HepG2 (cell line): ENCODE data around the gene TSSK6. TPM values are rescaled to one million over a fixed set of nuclear protein-coding genes. Genes with fewer than 3 reads are reported as not detected.

Experiments used
- ATAC-seq: fragments of 200-7000 bp; cut with Tn5 transposase; 3 replicates; pipeline ENCODE4 v1.9.1; 2020; ENCODE audit warnings: mild to moderate bottlenecking, moderate library complexity
- BruUV-seq: library from RNA; stranded (reverse); fragments of 400-500 nt; replicated peaks from 2 replicates; lab custom pipeline; 2021; lab: Mats Ljungman, UMichigan
- CTCF ChIA-PET: fragments of 300-600 bp; formaldehyde crosslinking; extraction: SDS; loops from one replicate; lab custom pipeline; 2021; ENCODE audit warnings: low total read pairs, inconsistent platforms, low intra/inter-chr PET ratio; lab: Yijun Ruan, JAX
- POLR2A ChIA-PET: fragments of 350-600 bp; sonication (Branson Sonifier 250); formaldehyde crosslinking; loops from one replicate; lab custom pipeline; 2020; ENCODE audit warnings: antibody characterized with exemption, inconsistent platforms; lab: Yijun Ruan, JAX
- DNase-seq: peaks from one replicate; pipeline ENCODE4 v3.0.0-alpha.2; 2015; ENCODE audit warnings: low spot score
- FAIRE-seq: peaks from 3 replicates; lab custom pipeline; 2011; peaks lifted over from hg19 to GRCh38; lab: Jason Lieb, UNC
- H2AFZ ChIP-seq: one replicate; pipeline ENCODE4 v1.6.1; 2011; ENCODE audit warnings: low read length, inconsistent platforms
- H3K27ac ChIP-seq: fragments of 300-600 bp; 3 replicates; pipeline ENCODE4 v1.8.0; 2011; ENCODE audit warnings: mixed run types, mild to moderate bottlenecking, mixed read lengths, low read length, inconsistent platforms; ENCODE audit not compliant: insufficient read depth; ENCODE audit errors: extremely low read length
- H3K27me3 ChIP-seq, 2 experiments: fragments of 200-600 bp in 1 of 2; 2 replicates in 1 of 2; 3 replicates in 1 of 2; pipeline versions ENCODE4 v1.6.0 to v1.8.0; 2011; ENCODE audit warnings: low read length in 2 of 2, mild to moderate bottlenecking in 2 of 2, moderate library complexity in 2 of 2, inconsistent platforms in 1 of 2; ENCODE audit not compliant: insufficient read depth in 2 of 2, control insufficient read depth in 1 of 2
- H3K36me3 ChIP-seq, 2 experiments: fragments of 200-600 bp in 1 of 2; replicated peaks in 1 of 2; 2 replicates in 1 of 2; 3 replicates in 1 of 2; pipeline versions ENCODE4 v1.5.1 to v1.8.0; 2011; ENCODE audit warnings: low read length in 2 of 2, inconsistent platforms in 1 of 2; ENCODE audit not compliant: insufficient read depth in 2 of 2, control insufficient read depth in 1 of 2
- H3K4me1 ChIP-seq: 2 replicates; pipeline ENCODE4 v1.5.1; 2012; ENCODE audit warnings: low read length, inconsistent platforms; ENCODE audit not compliant: insufficient read depth
- H3K4me2 ChIP-seq: 2 replicates; pipeline ENCODE4 v1.6.0; 2011; ENCODE audit warnings: low read depth, low read length, inconsistent platforms
- H3K4me3 ChIP-seq, 3 experiments: fragments of 200-600 bp in 1 of 3; sonication (generic), shearing (Covaris generic) in 1 of 3; replicated peaks in 1 of 3; 2 replicates each; pipeline ENCODE4 v1.5.1; 2011 to 2016; ENCODE audit warnings: low read length in 3 of 3, inconsistent platforms in 2 of 3, low read depth in 2 of 3, mild to moderate bottlenecking in 2 of 3, control low read depth in 1 of 3, mixed read lengths in 1 of 3; ENCODE audit not compliant: insufficient read depth in 1 of 3
- H3K79me2 ChIP-seq: one replicate; pipeline ENCODE4 v1.6.1; 2011; ENCODE audit warnings: low read length, inconsistent platforms; ENCODE audit not compliant: insufficient read depth
- H3K9ac ChIP-seq: 2 replicates; pipeline ENCODE4 v1.6.0; 2011; ENCODE audit warnings: mild to moderate bottlenecking, low read depth, low read length, inconsistent platforms; ENCODE audit not compliant: insufficient read depth
- H3K9me3 ChIP-seq: 2 replicates; pipeline ENCODE4 v1.5.1; 2012; ENCODE audit warnings: mild to moderate bottlenecking, low read length
- H4K20me1 ChIP-seq: 2 replicates; pipeline ENCODE4 v1.6.0; 2011; ENCODE audit warnings: inconsistent platforms, mild to moderate bottlenecking, low read length, moderate library complexity; ENCODE audit not compliant: insufficient read depth
- MAF1 ChIP-seq: sonication (generic); formaldehyde crosslinking; IDR thresholded peaks from 2 replicates; pipeline ENCODE4 v1.5.0; 2020; ENCODE audit warnings: missing genetic modification reagents, borderline replicate concordance
- ZNF510 ChIP-seq: sonication (generic); formaldehyde crosslinking; IDR thresholded peaks from 2 replicates; pipeline ENCODE4 v1.4.0; 2020; ENCODE audit warnings: low read depth, mild to moderate bottlenecking, missing genetic modification reagents
- ZNF660 ChIP-seq: sonication (generic); formaldehyde crosslinking; IDR thresholded peaks from 2 replicates; pipeline ENCODE4 v1.5.1; 2020; ENCODE audit warnings: mild to moderate bottlenecking, low read depth, missing genetic modification reagents, borderline replicate concordance
- WGBS: methylation state at CpG from one replicate; pipeline ENCODE4 v1.1.6; 2017; ENCODE audit warnings: low lambda C conversion rate; 5-methylcytosine and 5-hydroxymethylcytosine counted together
- in situ Hi-C: cut with HindIII; loops from 2 replicates; pipeline ENCODE4 v1.10.0; 2017; ENCODE audit warnings: low pct_unique_long_range_greater_than_20kb; ENCODE audit not compliant: extremely low pct_ligation_motif_present
- intact Hi-C: fragments of 100-400 bp; cut with micrococcal nuclease; formaldehyde crosslinking; loops from one replicate; pipeline ENCODE4 v1.10.0; 2022; ENCODE audit not compliant: unreplicated experiment
- polyA plus RNA-seq, 8 experiments: library from polyadenylated mRNA; depleted of rRNA in 3 of 8; stranded (reverse) in 7 of 8; unstranded in 1 of 8; fragments of >200 nt; fragmentation: Illumina TruSeq in 4 of 8; extraction: Trizol in 4 of 8; gene quantifications; 2 replicates each; pipeline versions ENCODE4 v1.2.1 to v1.2.3, GENCODE V29; 2011 to 2016; ENCODE audit warnings: low read depth in 4 of 8, missing spikeins in 1 of 8, mixed read lengths in 1 of 8; ENCODE audit not compliant: insufficient read depth in 1 of 8
- total RNA-seq, 5 experiments: library from RNA; depleted of rRNA; stranded (reverse); fragments of >200 nt; fragmentation: Illumina TruSeq; extraction: Trizol; gene quantifications; 2 replicates each; pipeline ENCODE4 v1.2.3, GENCODE V29; 2016; ENCODE audit warnings: low read depth in 1 of 5
- TF ChIP-seq, protein P1 (sequence below): IDR thresholded peaks from 2 replicates; pipeline ENCODE4 v1.6.1; 2016; ENCODE audit warnings: low read depth, missing genetic modification reagents, missing compliant biosample characterization
- TF ChIP-seq, protein P2 (sequence below): sonication (generic); formaldehyde crosslinking; IDR thresholded peaks from 2 replicates; pipeline ENCODE4 v1.4.0; 2020; ENCODE audit warnings: missing genetic modification reagents, mild to moderate bottlenecking, borderline replicate concordance

The TSSK6 gene
- total and polyA plus RNA-seq, 2 of the 13 experiments (the other 11 are each of a cell fraction or from before 2014, with no cell fraction given) = 0.71 to 1.2 TPM

DNA sequence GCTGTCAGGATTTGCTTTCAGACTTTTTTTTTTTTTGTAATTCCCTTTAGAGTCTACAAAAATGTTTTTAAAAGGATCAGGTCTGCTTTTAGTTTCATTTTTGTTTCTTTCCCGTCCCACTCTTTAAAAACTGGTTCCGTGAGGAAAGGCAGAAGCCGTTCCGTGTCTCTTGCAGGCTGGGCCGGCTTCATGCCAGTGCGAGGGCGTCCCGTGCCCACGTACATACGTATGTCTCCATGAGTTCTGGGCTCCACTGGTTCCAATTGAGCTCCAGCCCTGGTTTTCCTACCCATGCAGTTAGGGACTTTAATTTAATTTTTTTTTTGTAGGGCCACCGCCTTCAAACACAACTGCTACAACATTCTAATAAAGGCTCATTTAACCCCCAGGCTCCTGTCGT is 8.8 kb downstream of the TSSK6 start:
- peaks cover 14 to 46% of the 10 kb centered on the region in 2 experiments; a peak in 4 of 5 replicates for H3K36me3 ChIP-seq
- in situ Hi-C loops = no loop called here

More for the DNA sequence above, 8.8 kb downstream of the TSSK6 start:
- CTCF ChIA-PET = no interaction called here
- FAIRE-seq = no peak
- Histone ChIP-seq H2AFZ (no peak overlapping the region), H4K20me1 (no peaks in the 10 kb centered on the region; the same call in 1 of the 2 replicates), H3K4me1 (no peaks in the 10 kb centered on the region), H3K79me2 (no peaks in the 10 kb centered on the region), H3K4me3 (no peak overlapping the region), H3K4me2 (no peak overlapping the region), H3K9me3 (no peaks in the 10 kb centered on the region), H3K27me3 (no peaks in the 10 kb centered on the region)
- no peak for DNase-seq
- ATAC-seq = no peak
- WGBS = 96% methylated on average over 12 of the region's 12 CpGs
- TSS peak; percentile 36 for BruUV-seq
- TF ChIP-seq, protein P1, sequence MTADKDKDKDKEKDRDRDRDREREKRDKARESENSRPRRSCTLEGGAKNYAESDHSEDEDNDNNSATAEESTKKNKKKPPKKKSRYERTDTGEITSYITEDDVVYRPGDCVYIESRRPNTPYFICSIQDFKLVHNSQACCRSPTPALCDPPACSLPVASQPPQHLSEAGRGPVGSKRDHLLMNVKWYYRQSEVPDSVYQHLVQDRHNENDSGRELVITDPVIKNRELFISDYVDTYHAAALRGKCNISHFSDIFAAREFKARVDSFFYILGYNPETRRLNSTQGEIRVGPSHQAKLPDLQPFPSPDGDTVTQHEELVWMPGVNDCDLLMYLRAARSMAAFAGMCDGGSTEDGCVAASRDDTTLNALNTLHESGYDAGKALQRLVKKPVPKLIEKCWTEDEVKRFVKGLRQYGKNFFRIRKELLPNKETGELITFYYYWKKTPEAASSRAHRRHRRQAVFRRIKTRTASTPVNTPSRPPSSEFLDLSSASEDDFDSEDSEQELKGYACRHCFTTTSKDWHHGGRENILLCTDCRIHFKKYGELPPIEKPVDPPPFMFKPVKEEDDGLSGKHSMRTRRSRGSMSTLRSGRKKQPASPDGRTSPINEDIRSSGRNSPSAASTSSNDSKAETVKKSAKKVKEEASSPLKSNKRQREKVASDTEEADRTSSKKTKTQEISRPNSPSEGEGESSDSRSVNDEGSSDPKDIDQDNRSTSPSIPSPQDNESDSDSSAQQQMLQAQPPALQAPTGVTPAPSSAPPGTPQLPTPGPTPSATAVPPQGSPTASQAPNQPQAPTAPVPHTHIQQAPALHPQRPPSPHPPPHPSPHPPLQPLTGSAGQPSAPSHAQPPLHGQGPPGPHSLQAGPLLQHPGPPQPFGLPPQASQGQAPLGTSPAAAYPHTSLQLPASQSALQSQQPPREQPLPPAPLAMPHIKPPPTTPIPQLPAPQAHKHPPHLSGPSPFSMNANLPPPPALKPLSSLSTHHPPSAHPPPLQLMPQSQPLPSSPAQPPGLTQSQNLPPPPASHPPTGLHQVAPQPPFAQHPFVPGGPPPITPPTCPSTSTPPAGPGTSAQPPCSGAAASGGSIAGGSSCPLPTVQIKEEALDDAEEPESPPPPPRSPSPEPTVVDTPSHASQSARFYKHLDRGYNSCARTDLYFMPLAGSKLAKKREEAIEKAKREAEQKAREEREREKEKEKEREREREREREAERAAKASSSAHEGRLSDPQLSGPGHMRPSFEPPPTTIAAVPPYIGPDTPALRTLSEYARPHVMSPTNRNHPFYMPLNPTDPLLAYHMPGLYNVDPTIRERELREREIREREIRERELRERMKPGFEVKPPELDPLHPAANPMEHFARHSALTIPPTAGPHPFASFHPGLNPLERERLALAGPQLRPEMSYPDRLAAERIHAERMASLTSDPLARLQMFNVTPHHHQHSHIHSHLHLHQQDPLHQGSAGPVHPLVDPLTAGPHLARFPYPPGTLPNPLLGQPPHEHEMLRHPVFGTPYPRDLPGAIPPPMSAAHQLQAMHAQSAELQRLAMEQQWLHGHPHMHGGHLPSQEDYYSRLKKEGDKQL = no peak
- TF ChIP-seq, protein P2, sequence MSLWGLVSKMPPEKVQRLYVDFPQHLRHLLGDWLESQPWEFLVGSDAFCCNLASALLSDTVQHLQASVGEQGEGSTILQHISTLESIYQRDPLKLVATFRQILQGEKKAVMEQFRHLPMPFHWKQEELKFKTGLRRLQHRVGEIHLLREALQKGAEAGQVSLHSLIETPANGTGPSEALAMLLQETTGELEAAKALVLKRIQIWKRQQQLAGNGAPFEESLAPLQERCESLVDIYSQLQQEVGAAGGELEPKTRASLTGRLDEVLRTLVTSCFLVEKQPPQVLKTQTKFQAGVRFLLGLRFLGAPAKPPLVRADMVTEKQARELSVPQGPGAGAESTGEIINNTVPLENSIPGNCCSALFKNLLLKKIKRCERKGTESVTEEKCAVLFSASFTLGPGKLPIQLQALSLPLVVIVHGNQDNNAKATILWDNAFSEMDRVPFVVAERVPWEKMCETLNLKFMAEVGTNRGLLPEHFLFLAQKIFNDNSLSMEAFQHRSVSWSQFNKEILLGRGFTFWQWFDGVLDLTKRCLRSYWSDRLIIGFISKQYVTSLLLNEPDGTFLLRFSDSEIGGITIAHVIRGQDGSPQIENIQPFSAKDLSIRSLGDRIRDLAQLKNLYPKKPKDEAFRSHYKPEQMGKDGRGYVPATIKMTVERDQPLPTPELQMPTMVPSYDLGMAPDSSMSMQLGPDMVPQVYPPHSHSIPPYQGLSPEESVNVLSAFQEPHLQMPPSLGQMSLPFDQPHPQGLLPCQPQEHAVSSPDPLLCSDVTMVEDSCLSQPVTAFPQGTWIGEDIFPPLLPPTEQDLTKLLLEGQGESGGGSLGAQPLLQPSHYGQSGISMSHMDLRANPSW (CRISPR knock-in tag) = no peak
- TF ChIP-seq ZNF660 (CRISPR knock-in tag) (no peak), MAF1 (CRISPR knock-in tag) (no peak), ZNF510 (CRISPR knock-in tag) (no peak)
- TF ChIP-seq, all 625 proteins: peak for 0
- POLR2A ChIA-PET = interaction anchor here (0.9 kb wide), 1 partner anchor 10 kb away, joined by 4 read pairs; no protein-coding TSS in a partner anchor
- intact Hi-C loops = no loop called here
- Histone ChIP-seq H3K9ac (no peak overlapping the region), H3K27ac (no peak overlapping the region)
